Natural killer cell (primary cell): ENCODE results near the gene ZAP70. TPM values are rescaled to one million over a fixed set of nuclear protein-coding genes. Genes with fewer than 3 reads are reported as not detected.

Experiments
- ATAC-seq, 3 donors: fragments of 150-1000 bp in 2 of 3; fragments of 200-7000 bp in 1 of 3; cut with Tn5 transposase; 1 replicate in 1 of 3; 2 replicates in 2 of 3; pipeline ENCODE4 v1.10.0; 2021; ENCODE audit warnings: mild to moderate bottlenecking in 2 of 3, moderate library complexity in 2 of 3
- DNase-seq, 2 donors: peaks; one replicate each; pipeline versions ENCODE4 v3.0.0 to v3.0.0-alpha.2; 2013 to 2021; ENCODE audit warnings: mixed read lengths in 1 of 2
- H3K27ac ChIP-seq: one replicate; pipeline ENCODE4 v1.5.1; 2013; ENCODE audit warnings: mild to moderate bottlenecking, low read length
- H3K27me3 ChIP-seq: one replicate; pipeline ENCODE4 v1.6.1; 2013; ENCODE audit warnings: low read length; ENCODE audit not compliant: control insufficient read depth, insufficient read depth
- H3K36me3 ChIP-seq: one replicate; pipeline ENCODE4 v1.6.1; 2013; ENCODE audit warnings: low read length; ENCODE audit not compliant: control insufficient read depth, insufficient read depth
- H3K4me1 ChIP-seq: one replicate; pipeline ENCODE4 v1.6.1; 2013; ENCODE audit warnings: low read length; ENCODE audit not compliant: control insufficient read depth, insufficient read depth
- H3K4me3 ChIP-seq: one replicate; pipeline ENCODE4 v1.5.1; 2013; ENCODE audit warnings: low read length
- H3K9me3 ChIP-seq: one replicate; pipeline ENCODE4 v1.6.1; 2013; ENCODE audit warnings: low read length; ENCODE audit not compliant: control insufficient read depth, insufficient read depth
- H3K27ac Mint-ChIP-seq, 2 donors: one replicate each; pipeline ENCODE4 v1.8.0; 2022; ENCODE audit warnings: mild to moderate bottlenecking in 2 of 2, mixed read lengths in 2 of 2, moderate library complexity in 1 of 2
- H3K27me3 Mint-ChIP-seq, 2 donors: one replicate each; pipeline ENCODE4 v1.8.0; 2022; ENCODE audit warnings: low read depth in 2 of 2, mixed read lengths in 2 of 2
- H3K36me3 Mint-ChIP-seq: one replicate; pipeline ENCODE4 v1.8.0; 2022; ENCODE audit warnings: mixed read lengths
- H3K4me1 Mint-ChIP-seq, 2 donors: one replicate each; pipeline ENCODE4 v1.8.0; 2022; ENCODE audit warnings: mixed read lengths in 2 of 2
- H3K4me3 Mint-ChIP-seq: one replicate; pipeline ENCODE4 v1.8.0; 2022; ENCODE audit warnings: mild to moderate bottlenecking, moderate library complexity, mixed read lengths
- H3K9me3 Mint-ChIP-seq, 2 donors: one replicate each; pipeline ENCODE4 v1.8.0; 2022; ENCODE audit warnings: mixed read lengths in 2 of 2
- CTCF ChIP-seq: fragments of 200-600 bp; IDR thresholded peaks from one replicate; pipeline ENCODE4 v1.8.0; 2022; ENCODE audit warnings: antibody characterized with exemption
- WGBS: methylation state at CpG from one replicate; pipeline ENCODE4 v1.1.7; 2013; ENCODE audit warnings: missing lambda C conversion rate; ENCODE audit not compliant: insufficient coverage; 5-methylcytosine and 5-hydroxymethylcytosine counted together
- intact Hi-C: fragments of 100-400 bp; cut with micrococcal nuclease; formaldehyde crosslinking; loops from one replicate; pipeline ENCODE4 v1.14.2; 2022
- total RNA-seq, 4 donors: library from RNA; stranded (reverse); fragments of 120-200 nt in 1 of 4; gene quantifications; one replicate each; pipeline versions ENCODE4 v1.2.3 to v1.2.4, GENCODE V29; 2013 to 2022

Gene ZAP70
- total RNA-seq, 3 donors from 2014 or later (not counting 1 experiment from before 2014, with no cell fraction given), result 883 to 1,008 (median 954) TPM

GRCh38 chr2:97714084-97714949 lies 941 bp downstream of the ZAP70 start:
- ATAC-seq, result peak in 1 of 3 donors; percentile 4
- H3K4me1 ChIP-seq, result peaks cover 88% of the 10 kb centered on the region
- no peaks in the 10 kb centered on the region for H3K27me3 Mint-ChIP-seq
- H3K27ac ChIP-seq, result peak overlapping the region; percentile 71
- peaks cover 6% of the 10 kb centered on the region for H3K36me3 ChIP-seq
- peak overlapping the region; percentile 94 for H3K4me3 Mint-ChIP-seq
- H3K9me3 Mint-ChIP-seq, result no peaks in the 10 kb centered on the region
- TF ChIP-seq CTCF, result no peak
- intact Hi-C loops, result loop anchor here (5.0 to 10.0 kb wide), 2 partner anchors 52 to 750 kb away; partner anchors contain the start of gene ACTR1B
- H3K27ac Mint-ChIP-seq, result peak overlapping the region; percentile 97
- peaks cover 85 to 96% of the 10 kb centered on the region in 2 donors for H3K4me1 Mint-ChIP-seq
- peak in 1 of 2 donors; percentile 43 for DNase-seq
- H3K36me3 Mint-ChIP-seq, result peaks cover 9% of the 10 kb centered on the region
- no peaks in the 10 kb centered on the region for H3K27me3 ChIP-seq
- 31% methylated on average over 17 of the region's 17 CpGs for WGBS
- H3K4me3 ChIP-seq, result peak overlapping the region; percentile 69
- no peaks in the 10 kb centered on the region for H3K9me3 ChIP-seq

GRCh38 chr2:97714950-97715652 lies 1.7 kb downstream of the ZAP70 start:
- H3K4me3 ChIP-seq, result peak overlapping the region; percentile 69
- H3K36me3 ChIP-seq, result peaks cover 10% of the 10 kb centered on the region
- no peak for TF ChIP-seq CTCF
- H3K27me3 Mint-ChIP-seq, result no peaks in the 10 kb centered on the region
- peaks cover 9% of the 10 kb centered on the region for H3K36me3 Mint-ChIP-seq
- H3K27me3 ChIP-seq, result no peaks in the 10 kb centered on the region
- intact Hi-C loops, result loop anchor here (5.0 to 10.0 kb wide), 2 partner anchors 53 to 750 kb away; partner anchors contain the start of gene ACTR1B
- peak overlapping the region; percentile 97 for H3K27ac Mint-ChIP-seq
- WGBS, result 39% methylated on average over 13 of the region's 13 CpGs
- no peaks in the 10 kb centered on the region for H3K9me3 Mint-ChIP-seq
- H3K4me1 Mint-ChIP-seq, result peaks cover 86 to 97% of the 10 kb centered on the region in 2 donors
- DNase-seq (no peak), ATAC-seq (no peak)
- H3K4me1 ChIP-seq, result peaks cover 90% of the 10 kb centered on the region
- no peaks in the 10 kb centered on the region for H3K9me3 ChIP-seq
- peak overlapping the region; percentile 94 for H3K4me3 Mint-ChIP-seq
- H3K27ac ChIP-seq, result peak overlapping the region; percentile 71

GRCh38 chr2:97715951-97716694 lies 2.7 kb downstream of the ZAP70 start:
- Histone ChIP-seq H3K9me3 (no peaks in the 10 kb centered on the region), H3K4me3 (peak overlapping the region; percentile 69), H3K27ac (peak overlapping the region; percentile 71), H3K4me1 (peaks cover 89% of the 10 kb centered on the region), H3K27me3 (no peaks in the 10 kb centered on the region), H3K36me3 (peaks cover 13% of the 10 kb centered on the region)
- DNase-seq, result no peak
- H3K4me1 Mint-ChIP-seq, result peaks cover 92 to 98% of the 10 kb centered on the region in 2 donors
- H3K9me3 Mint-ChIP-seq, result no peaks in the 10 kb centered on the region
- no peak for ATAC-seq
- H3K36me3 Mint-ChIP-seq, result peaks cover 15% of the 10 kb centered on the region
- intact Hi-C loops, result loop anchor here (10.0 kb wide), 1 partner anchor 749 kb away; no protein-coding TSS in a partner anchor
- no peaks in the 10 kb centered on the region for H3K27me3 Mint-ChIP-seq
- WGBS, result 74% methylated on average over 7 of the region's 9 CpGs
- TF ChIP-seq CTCF, result no peak
- H3K27ac Mint-ChIP-seq, result peak overlapping the region; percentile 97
- peak overlapping the region; percentile 94 for H3K4me3 Mint-ChIP-seq
